AG09319 (cell line): ENCODE data around the gene SOS2.
A peak's percentile ranks its signal among the peaks of the same experiment; 100 is the strongest.

ENCODE experiments used
- DNase-seq: peaks from one replicate; pipeline ENCODE4 v3.0.0-alpha.2; 2010; ENCODE audit warnings: low read depth; ENCODE audit errors: extremely low read depth
- TF ChIP-seq, protein P1 (sequence below): IDR thresholded peaks from 2 replicates; pipeline ENCODE4 v1.5.1; 2011; ENCODE audit warnings: low read depth, mild to moderate bottlenecking, inconsistent platforms, low read length, moderate library complexity

The SOS2 gene

DNA sequence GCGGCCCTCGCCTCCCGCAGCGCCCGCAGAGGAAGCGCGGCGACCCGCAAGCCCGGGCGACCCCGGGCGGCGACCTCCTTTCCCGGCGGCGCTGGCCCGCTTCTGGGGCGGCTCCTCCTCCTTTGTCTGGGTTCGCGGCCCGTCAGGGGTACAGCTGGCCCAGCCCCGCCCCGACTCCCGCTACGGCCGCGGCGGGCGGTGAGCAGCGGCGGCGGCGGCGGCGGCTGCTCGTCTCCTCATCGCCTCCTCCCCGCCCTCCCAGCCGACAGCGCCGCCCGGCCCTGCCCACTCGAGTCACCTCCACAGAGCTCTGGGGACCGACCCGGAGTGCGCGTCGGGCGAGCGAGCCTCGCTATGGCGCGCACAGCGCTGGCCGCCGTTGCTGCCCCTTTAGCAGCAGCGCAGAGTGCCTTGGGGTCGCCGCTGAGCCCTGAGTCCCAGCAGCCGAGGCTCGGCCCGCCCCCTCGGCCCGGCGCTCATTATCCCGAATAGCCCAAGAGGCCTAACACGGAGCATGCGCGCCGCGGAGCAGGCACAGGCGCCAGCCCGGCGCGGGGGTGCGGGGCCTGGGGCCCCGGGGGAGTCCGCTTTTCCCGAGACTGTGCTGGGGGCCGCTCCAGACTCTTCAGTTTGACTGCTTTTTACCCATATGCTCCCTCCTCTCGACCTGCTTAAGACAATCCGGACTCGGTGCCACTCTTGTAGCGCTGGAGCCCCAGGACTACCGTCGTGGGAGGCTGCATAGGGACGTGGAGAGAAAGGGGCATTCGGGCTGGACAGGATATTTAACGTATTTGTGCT lies at the start of gene SOS2:
Gene SOS2, minus strand, starts transcription at position 104 of the 801 bp plus-strand sequence. CDS start 295 bp downstream, outside the sequence.
- DNase-seq, result peak; percentile 42
- TF ChIP-seq, protein P1, sequence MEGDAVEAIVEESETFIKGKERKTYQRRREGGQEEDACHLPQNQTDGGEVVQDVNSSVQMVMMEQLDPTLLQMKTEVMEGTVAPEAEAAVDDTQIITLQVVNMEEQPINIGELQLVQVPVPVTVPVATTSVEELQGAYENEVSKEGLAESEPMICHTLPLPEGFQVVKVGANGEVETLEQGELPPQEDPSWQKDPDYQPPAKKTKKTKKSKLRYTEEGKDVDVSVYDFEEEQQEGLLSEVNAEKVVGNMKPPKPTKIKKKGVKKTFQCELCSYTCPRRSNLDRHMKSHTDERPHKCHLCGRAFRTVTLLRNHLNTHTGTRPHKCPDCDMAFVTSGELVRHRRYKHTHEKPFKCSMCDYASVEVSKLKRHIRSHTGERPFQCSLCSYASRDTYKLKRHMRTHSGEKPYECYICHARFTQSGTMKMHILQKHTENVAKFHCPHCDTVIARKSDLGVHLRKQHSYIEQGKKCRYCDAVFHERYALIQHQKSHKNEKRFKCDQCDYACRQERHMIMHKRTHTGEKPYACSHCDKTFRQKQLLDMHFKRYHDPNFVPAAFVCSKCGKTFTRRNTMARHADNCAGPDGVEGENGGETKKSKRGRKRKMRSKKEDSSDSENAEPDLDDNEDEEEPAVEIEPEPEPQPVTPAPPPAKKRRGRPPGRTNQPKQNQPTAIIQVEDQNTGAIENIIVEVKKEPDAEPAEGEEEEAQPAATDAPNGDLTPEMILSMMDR, result no peak

DNA sequence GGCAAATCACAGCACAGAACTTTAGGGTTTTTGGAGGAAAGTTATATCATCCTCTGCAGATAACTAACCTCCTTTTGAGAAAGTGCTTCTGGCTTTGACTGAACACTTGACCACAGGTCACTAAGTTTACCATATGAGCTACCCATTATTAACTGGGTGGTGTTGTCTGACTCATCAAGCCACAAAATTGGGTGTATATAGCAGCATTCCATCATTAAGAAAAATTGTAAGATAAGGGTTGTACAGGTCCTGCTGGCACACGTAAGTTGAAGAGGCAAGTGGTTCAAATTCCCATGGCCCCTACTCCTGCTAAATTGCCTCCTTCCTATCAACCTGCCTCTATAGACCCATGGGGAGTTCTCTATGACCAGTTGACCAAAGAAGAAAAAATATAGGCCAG lies 41.1 kb upstream of the SOS2 start:
- TF ChIP-seq, protein P1, result no peak
- DNase-seq, result no peak

DNA sequence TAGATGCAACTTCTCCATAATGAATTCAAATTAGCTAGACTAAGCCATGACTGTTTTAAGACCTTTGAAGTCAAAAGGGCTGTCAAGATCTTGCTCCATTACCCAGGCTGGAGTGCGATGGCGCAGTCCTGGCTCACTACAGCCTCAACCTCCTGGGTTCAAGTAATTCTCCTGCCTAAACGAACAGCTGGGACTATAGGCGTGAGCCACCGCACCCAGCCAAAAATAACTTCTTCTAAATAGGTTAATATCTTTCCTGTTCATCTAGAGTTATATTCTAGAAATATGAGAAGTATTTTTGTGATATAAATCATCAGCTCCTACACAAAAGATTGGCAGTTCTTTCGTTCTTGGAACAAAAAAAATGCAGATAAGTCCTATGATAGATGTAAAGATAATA lies 39.6 kb upstream of the SOS2 start:
- TF ChIP-seq, protein P1, result no peak
- DNase-seq, result no peak

DNA sequence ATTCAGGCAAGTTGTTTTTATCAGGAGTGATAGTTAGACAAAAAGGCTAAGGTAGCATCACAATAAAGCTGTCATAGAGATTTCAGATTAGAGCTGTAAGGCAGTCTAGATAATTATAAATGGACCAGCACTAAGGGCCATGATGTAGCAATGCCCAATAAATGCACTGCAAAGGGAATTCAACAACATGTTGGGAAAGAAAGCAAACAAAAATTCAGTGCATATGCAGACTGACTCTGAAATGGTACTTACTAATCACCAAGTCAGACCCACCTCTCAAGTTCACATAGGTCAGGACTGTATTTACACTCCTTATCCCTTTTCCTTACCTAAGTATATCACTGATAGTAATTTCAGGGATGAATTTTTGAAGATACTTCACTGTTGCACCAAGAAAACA lies 33.7 kb upstream of the SOS2 start:
- TF ChIP-seq, protein P1, result no peak
- no peak for DNase-seq

DNA sequence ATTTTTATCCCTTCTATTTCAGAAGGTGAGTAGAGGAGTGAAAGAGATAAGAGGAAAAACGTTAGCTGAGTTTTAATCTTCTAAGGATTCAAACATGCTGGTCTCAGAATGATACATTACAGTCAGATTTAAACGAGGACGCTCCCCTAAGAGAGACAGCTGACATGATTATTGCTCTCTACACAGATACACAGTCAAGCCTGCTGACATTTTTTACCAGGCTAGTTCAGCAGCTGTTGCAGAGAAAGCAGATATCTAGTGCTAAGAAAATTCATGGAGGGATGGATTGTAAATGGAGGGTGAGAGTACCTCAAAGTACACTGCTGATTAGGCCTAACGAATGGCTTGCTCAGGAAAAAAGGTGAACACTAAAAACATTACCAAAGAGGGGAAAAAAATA lies 31.9 kb upstream of the SOS2 start:
- TF ChIP-seq, protein P1, result no peak
- DNase-seq, result no peak

DNA sequence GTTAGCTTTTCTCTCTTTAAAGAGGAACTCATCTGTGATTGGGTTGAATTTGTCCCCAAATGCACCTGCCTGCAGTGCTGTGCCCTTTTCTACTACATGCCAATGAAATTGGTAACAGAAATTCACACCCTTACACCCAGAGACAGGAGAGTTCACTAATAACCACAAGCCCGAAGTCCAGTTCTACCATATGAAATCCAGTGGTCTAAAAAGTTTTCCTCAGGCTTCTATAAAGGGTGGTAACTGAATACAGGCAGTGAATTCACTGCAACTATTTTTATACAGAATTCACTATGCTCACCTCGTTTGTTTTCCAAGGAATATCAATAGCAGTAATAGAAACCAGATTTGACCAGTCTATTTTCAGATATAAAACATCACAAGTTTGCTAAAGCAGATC lies 31.5 kb upstream of the SOS2 start:
- TF ChIP-seq, protein P1, result no peak
- DNase-seq, result no peak

DNA sequence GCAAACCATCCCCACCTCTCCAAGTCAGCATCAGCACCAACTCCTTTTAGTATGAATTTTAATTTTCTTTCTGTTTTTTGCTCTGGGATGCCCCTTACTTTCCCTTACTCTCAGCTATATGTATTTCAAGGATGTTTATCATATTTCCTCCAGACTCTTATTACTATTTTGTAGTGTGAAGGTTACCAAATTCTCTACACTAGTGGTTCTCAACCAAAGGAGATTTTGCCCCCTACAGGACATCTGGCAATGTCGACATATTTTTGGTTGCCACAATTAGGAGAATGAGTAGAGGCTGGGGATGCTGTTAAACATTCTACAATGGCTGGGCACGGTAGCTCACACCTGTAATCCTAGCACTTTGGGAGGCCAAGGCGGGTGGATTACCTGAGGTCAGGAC lies 29.1 kb upstream of the SOS2 start:
- DNase-seq, result peak; percentile 19
- TF ChIP-seq, protein P1, result peak; percentile 61
